ACC112 (cell line): ENCODE measurements around the gene KAT6B.

Experiments used
- H2AFZ ChIP-seq: fragments of 200-600 bp; sonication (generic); one replicate; pipeline ENCODE4 v1.6.0; 2017; ENCODE audit warnings: antibody characterized with exemption, low read length; ENCODE audit not compliant: unreplicated experiment
- H3K27ac ChIP-seq: fragments of 200-600 bp; sonication (generic); 2 replicates; pipeline ENCODE4 v1.5.1; 2014; ENCODE audit warnings: low read depth, mild to moderate bottlenecking, antibody characterized with exemption, low read length, moderate library complexity
- H3K27me3 ChIP-seq: fragments of 200-600 bp; sonication (generic); 2 replicates; pipeline ENCODE4 v1.6.1; 2014; ENCODE audit warnings: mild to moderate bottlenecking, antibody characterized with exemption, low read length, moderate library complexity, mixed read lengths; ENCODE audit not compliant: insufficient read depth
- H3K36me3 ChIP-seq: fragments of 200-600 bp; sonication (generic); 2 replicates; pipeline ENCODE4 v1.6.1; 2016; ENCODE audit warnings: mild to moderate bottlenecking, antibody characterized with exemption, low read length, moderate library complexity, mixed read lengths; ENCODE audit not compliant: insufficient read depth
- H3K4me1 ChIP-seq: fragments of 200-600 bp; sonication (generic); one replicate; pipeline ENCODE4 v1.6.1; 2016; ENCODE audit warnings: low read length, mixed read lengths; ENCODE audit not compliant: insufficient read depth, unreplicated experiment, control insufficient read depth
- H3K4me3 ChIP-seq: fragments of 200-600 bp; sonication (generic); 2 replicates; pipeline ENCODE4 v1.5.1; 2014; ENCODE audit warnings: mild to moderate bottlenecking, low read depth, low read length
- H3K79me2 ChIP-seq: fragments of 200-600 bp; sonication (generic); one replicate; pipeline ENCODE4 v1.6.0; 2016; ENCODE audit warnings: low read length; ENCODE audit not compliant: control insufficient read depth, unreplicated experiment, insufficient read depth

KAT6B gene

DNA sequence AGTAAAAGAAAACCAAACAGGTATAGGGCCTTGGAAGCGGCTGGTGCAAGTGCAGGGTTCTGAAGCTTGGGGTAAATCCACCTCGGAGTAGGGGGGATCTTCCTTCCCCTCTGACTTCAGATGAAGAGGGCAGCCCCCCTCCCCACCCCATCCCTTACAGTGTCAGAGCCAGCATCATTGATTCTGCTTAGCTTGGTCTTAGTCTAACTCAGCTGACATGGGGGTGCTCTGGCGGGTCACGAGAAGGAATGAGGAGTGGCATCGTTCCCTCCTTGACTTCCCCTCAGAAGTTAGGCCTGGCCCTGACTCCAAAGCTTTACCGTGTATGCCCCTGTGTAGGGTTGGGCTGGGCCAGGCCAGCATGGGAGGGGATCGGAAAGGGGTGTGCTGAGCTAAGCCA, 240.9 kb downstream of the KAT6B start:
- Histone ChIP-seq H3K79me2 (no peaks in the 10 kb centered on the region), H3K27me3 (no peaks in the 10 kb centered on the region), H2AFZ (no peak overlapping the region), H3K36me3 (no peaks in the 10 kb centered on the region), H3K4me1 (no peaks in the 10 kb centered on the region), H3K4me3 (no peak overlapping the region), H3K27ac (no peak overlapping the region)

DNA sequence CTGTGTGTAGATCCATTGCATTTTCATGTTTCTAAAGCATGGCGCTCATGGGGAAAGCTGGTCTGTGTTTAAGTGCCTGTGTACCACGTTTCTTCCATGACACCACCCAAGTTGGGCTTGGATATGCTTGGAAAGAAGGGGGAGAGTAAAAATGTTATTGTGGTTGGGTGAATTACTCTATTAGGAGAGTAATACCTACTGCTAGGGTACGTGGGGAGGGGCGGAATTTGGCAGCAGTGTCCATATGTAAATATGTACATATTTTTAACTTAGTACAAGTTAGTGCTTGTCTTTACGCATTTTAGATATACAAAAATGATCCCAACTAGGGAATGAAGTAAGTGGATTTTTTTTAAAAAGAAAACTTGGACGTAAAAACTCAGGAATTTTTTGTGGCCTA, 242.1 kb downstream of the KAT6B start:
- Histone ChIP-seq H3K27me3 (no peaks in the 10 kb centered on the region), H3K36me3 (no peaks in the 10 kb centered on the region), H3K4me1 (no peaks in the 10 kb centered on the region), H3K4me3 (no peak overlapping the region), H3K79me2 (no peaks in the 10 kb centered on the region), H3K27ac (no peak overlapping the region), H2AFZ (no peak overlapping the region)

DNA sequence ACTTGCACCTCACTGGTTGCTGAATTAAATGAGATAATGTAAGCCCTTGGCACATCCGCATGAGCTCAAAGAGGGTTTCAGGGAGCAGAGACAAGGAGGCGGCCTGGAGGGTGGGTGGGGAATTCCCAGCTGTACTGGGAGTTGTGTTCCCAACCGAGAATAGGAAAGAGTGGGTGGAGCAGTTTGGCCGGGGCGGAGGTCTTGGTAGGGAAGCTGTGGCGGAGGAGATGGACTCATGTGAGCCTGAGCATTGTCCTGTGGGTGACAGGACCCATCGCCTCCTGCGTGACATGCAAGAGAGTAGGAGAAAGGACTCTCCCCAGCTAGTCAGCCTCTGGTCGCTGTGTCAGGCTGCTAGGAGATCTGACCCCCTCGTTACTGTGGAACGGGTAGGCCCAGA, 244.1 kb downstream of the KAT6B start:
- H3K4me3 ChIP-seq, result no peak overlapping the region
- H3K27ac ChIP-seq, result no peak overlapping the region
- no peak overlapping the region for H2AFZ ChIP-seq
- H3K27me3 ChIP-seq, result no peaks in the 10 kb centered on the region
- no peaks in the 10 kb centered on the region for H3K4me1 ChIP-seq
- H3K36me3 ChIP-seq, result no peaks in the 10 kb centered on the region
- no peaks in the 10 kb centered on the region for H3K79me2 ChIP-seq

DNA sequence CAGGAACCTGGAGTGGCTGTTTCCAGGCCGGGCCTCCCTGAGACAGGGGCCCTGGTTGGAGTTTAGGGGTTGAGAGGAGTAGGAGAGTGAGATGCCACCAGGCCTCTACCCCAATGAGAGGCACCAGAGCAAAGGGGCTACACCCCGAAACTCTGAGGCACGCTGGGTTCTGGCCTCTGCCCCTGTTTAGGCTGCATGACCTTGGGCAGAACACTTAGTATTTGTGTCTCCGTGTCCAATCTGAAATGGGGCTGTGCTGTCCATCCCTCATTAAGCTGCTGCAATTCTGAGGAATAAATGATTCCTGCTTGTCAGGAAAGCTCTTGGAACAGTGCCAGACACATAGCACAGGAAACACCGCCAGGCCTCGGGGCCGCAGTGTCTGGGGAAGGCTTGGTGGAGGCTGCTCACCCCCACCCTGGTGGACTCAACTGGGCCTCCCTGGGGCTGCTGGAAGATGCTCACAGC, 244.6 kb downstream of the KAT6B start:
- Histone ChIP-seq H3K27ac (no peak overlapping the region), H3K4me1 (no peaks in the 10 kb centered on the region), H2AFZ (no peak overlapping the region)

DNA sequence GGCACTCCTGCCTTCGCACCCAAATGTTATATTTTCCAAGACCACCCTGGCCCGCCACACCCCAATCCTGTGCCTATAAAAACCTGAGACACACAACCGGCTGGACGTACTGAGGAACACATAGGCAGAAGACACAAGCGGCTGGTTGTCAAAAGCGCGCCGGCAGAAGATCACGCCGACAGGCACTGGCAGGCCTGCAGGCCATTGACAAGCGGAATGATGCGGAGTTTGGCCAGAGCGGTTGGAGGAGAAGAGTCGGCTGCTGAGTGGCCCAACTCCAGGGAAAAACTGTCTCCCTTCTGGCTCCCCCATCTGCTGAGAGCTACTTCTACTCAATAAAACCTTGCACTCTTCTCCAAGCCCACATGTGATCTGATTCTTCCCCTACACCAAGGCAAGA, 245.4 kb downstream of the KAT6B start:
- no peaks in the 10 kb centered on the region for H3K36me3 ChIP-seq
- H3K4me3 ChIP-seq, result no peak overlapping the region
- H3K79me2 ChIP-seq, result no peaks in the 10 kb centered on the region
- no peak overlapping the region for H3K27ac ChIP-seq
- H3K4me1 ChIP-seq, result no peaks in the 10 kb centered on the region
- no peaks in the 10 kb centered on the region for H3K27me3 ChIP-seq
- no peak overlapping the region for H2AFZ ChIP-seq

More for the DNA sequence above, 244.6 kb downstream of the KAT6B start:
- Histone ChIP-seq H3K79me2 (no peaks in the 10 kb centered on the region), H3K4me3 (no peak overlapping the region), H3K36me3 (no peaks in the 10 kb centered on the region), H3K27me3 (no peaks in the 10 kb centered on the region)

DNA sequence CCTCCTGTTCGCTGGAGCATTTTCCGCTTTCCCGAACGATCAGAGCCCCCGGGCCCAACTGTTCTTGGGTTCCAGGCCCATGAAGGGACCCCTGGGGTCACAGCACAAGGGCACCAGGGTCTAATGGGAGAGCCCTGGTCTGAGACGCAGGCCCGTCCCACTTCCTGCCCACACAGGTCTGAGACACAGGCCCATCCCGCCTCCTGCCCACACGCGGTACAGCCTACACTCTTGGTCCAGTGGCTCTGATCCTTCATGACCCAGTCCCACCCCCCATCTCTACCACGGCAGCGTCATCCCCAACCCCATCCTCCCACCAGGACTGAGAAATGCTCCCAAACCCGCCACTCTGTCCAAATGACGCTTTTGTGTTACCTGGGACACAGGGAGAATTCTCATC, 246.3 kb downstream of the KAT6B start:
- Histone ChIP-seq H3K36me3 (no peaks in the 10 kb centered on the region), H3K27ac (no peak overlapping the region), H3K4me3 (no peak overlapping the region), H2AFZ (no peak overlapping the region), H3K79me2 (no peaks in the 10 kb centered on the region), H3K27me3 (no peaks in the 10 kb centered on the region), H3K4me1 (no peaks in the 10 kb centered on the region)

DNA sequence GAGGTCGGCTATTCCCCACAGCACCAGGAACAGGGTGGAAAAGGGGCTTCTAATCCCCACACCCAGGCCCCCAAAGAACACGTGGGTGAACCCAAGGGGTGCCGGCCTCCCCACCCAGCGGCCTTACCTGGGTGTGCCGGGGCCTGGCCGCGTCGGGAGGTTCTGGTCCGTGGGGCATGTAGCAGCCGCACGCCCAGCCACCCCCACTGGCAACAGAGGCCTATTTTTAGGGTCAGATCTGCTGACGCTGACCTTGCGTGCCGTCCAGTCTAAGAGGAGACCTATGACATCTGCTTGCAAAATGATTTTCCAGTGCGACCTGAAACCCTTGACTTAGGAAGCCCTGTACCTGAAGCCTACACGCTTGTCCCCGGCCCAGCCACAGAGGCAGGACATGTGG, 247.0 kb downstream of the KAT6B start:
- Histone ChIP-seq H3K27me3 (no peaks in the 10 kb centered on the region), H3K4me1 (no peaks in the 10 kb centered on the region), H3K4me3 (no peak overlapping the region), H3K79me2 (no peaks in the 10 kb centered on the region), H3K36me3 (no peaks in the 10 kb centered on the region), H2AFZ (no peak overlapping the region), H3K27ac (no peak overlapping the region)

DNA sequence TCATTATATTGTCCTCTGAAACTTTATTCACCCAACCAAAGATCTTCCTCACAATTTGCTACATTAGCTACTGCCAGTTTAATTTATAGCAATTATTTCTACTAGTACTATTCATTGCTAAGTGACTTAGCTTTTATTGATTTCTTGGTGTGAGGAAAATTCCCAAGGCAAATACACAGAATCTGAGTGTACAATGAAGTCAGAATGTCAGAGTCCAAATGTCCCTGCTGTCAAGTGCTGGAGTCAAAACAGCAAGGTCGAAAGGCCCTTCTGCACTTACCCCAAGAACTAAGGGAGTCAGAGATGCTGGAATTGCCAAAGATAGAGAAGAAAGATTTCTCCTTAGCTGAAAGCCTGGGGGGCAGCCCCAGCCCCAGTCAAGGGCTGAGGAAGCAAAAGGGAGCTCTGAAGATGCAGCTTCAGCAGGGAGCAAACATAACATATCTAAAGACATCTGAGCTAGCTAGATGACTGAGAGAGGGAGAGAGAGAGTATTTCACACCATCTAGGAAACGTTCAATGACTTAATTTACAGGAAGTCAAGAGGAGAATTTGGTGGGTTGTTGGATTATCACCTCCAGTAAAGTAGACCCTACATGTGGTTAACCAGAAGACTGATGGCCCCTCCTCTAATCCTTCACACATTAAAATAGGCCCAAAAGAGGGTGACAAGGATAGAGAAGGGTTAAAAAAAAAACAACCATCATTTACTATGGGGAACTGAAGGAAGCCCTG, 248.5 kb downstream of the KAT6B start:
- no peaks in the 10 kb centered on the region for H3K79me2 ChIP-seq

DNA sequence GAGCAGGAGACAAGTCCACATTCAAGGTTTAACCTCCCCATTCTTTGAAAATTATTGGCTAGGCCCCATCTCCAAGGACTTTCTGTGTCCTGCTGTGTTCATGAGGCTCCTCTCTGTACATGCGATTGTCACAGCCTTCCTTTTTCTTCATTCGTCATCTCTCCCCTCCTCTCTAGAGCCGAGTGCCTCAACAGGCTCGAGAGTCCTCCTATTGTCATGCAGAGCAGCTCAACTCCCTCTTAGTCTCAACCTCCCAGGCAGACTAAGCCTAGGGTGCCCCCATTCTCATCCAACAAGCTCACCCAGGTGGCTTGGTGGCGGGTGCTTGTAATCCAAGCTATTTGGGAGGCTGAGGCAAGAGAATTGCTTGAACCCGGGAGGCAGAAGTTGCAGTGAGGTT, 249.9 kb downstream of the KAT6B start:
- Histone ChIP-seq H2AFZ (no peak overlapping the region), H3K27me3 (no peaks in the 10 kb centered on the region), H3K27ac (no peak overlapping the region), H3K4me3 (no peak overlapping the region), H3K4me1 (no peaks in the 10 kb centered on the region), H3K36me3 (no peaks in the 10 kb centered on the region), H3K79me2 (no peaks in the 10 kb centered on the region)

More for the DNA sequence above, 248.5 kb downstream of the KAT6B start:
- no peak overlapping the region for H2AFZ ChIP-seq
- no peaks in the 10 kb centered on the region for H3K4me1 ChIP-seq
- no peak overlapping the region for H3K4me3 ChIP-seq
- H3K27ac ChIP-seq, result no peak overlapping the region
- no peaks in the 10 kb centered on the region for H3K27me3 ChIP-seq
- H3K36me3 ChIP-seq, result no peaks in the 10 kb centered on the region

DNA sequence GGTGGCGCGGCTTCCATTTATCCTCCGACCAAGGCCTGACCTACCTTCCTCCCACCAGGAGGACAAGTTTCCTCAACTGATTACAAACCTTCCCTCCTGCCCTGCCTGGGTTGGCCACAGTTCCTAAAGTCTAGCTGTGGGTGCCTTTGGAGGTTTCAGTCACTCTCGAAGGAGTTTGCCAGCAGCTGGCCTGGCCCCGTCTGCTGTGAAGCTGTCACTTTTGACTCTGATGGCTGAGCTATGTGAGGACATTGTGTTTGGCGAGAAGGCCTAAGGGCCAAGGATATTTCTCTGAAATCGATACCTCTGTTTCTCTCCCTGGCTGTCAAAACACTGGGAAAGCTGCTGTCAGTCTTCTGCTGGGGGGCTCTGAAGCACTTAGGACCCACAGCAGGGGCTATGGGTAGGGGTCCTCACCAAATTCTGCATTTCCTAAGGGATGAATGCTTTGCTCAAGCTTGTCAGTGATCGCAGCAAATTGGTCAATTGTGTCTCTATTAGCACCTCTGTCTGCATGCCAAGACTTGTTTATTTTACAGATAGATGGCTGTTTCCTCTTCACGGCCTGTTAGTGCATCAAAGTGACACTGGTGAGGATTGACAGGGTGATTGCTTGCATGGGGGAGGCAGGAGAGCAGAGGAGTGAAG, 253.2 kb downstream of the KAT6B start:
- H3K79me2 ChIP-seq, result no peaks in the 10 kb centered on the region
- H3K4me1 ChIP-seq, result no peaks in the 10 kb centered on the region
- H3K27ac ChIP-seq, result no peak overlapping the region
- no peak overlapping the region for H2AFZ ChIP-seq
- H3K27me3 ChIP-seq, result 0 out of 2 replicates have a peak, but pooled peaks cover 4% of the 10 kb centered on the region
- H3K36me3 ChIP-seq, result no peaks in the 10 kb centered on the region
- H3K4me3 ChIP-seq, result no peak overlapping the region

DNA sequence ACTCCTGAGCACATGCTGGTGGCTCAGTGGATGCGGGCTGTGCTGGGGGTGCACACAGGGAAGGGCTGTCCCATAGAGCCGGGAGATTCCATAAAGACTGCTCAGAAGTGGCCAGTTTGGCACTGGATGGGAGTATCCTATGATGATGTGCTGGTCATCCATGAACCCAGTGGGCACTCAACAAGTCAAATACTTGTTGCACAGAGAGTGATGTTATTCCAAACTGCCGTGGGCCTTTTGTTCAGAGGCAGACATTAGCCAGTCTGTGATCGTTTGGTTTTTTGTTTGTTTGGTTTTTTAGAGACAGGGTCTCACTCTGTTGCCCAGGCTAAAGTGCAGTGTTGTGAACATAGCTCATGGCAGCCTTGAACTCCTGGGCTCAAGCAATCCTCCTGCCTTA, 254.2 kb downstream of the KAT6B start:
- H3K27ac ChIP-seq, result no peak overlapping the region

More for the DNA sequence above, 254.2 kb downstream of the KAT6B start:
- Histone ChIP-seq H3K4me3 (no peak overlapping the region), H3K79me2 (no peaks in the 10 kb centered on the region), H2AFZ (no peak overlapping the region), H3K4me1 (no peaks in the 10 kb centered on the region), H3K27me3 (0 out of 2 replicates have a peak, but pooled peaks cover 4% of the 10 kb centered on the region), H3K36me3 (no peaks in the 10 kb centered on the region)
